HG02973 (cell line): ENCODE data around the gene IQCH.

Source experiments
- ATAC-seq: cut with Tn5 transposase; IDR thresholded peaks from one replicate; pipeline ENCODE4 v1.9.1; 2021; ENCODE audit warnings: moderate library complexity; ENCODE audit not compliant: unreplicated experiment

The IQCH gene

GRCh38 chr15:67521783-67522568 is 267.4 kb downstream of the IQCH start:
- peak; percentile 15 for ATAC-seq

- no peak for ATAC-seq
Observed at GRCh38 chr15:67523330-67523729, 268.7 kb downstream of the IQCH start.

- ATAC-seq = no peak
Observed at GRCh38 chr15:67524235-67524634, 269.6 kb downstream of the IQCH start.

GRCh38 chr15:67528513-67528912 is 273.9 kb downstream of the IQCH start:
- ATAC-seq = no peak

- no peak for ATAC-seq
Observed at GRCh38 chr15:67531379-67531914, 276.9 kb downstream of the IQCH start.

GRCh38 chr15:67533873-67534272 is 279.3 kb downstream of the IQCH start:
- ATAC-seq = no peak

GRCh38 chr15:67534360-67534759 is 279.8 kb downstream of the IQCH start:
- no peak for ATAC-seq

GRCh38 chr15:67537771-67538170 is 283.2 kb downstream of the IQCH start:
- ATAC-seq = no peak

- ATAC-seq = peak; percentile 38
Observed at GRCh38 chr15:67542420-67543347, 288.1 kb downstream of the IQCH start, which contains the start of gene MAP2K5. Gene MAP2K5 (plus strand): TSS chr15:67542703. CDS start chr15:67543336, 633 bp downstream.

GRCh38 chr15:67543348-67543718 is 288.7 kb downstream of the IQCH start:
- no peak for ATAC-seq

GRCh38 chr15:67544475-67544874 is 289.9 kb downstream of the IQCH start:
- ATAC-seq = no peak

GRCh38 chr15:67545864-67546263 is 291.3 kb downstream of the IQCH start:
- no peak for ATAC-seq

GRCh38 chr15:67547064-67547463 is 292.5 kb downstream of the IQCH start:
- no peak for ATAC-seq

GRCh38 chr15:67547836-67548235 is 293.2 kb downstream of the IQCH start:
- ATAC-seq = no peak

GRCh38 chr15:67548236-67548852 is 293.8 kb downstream of the IQCH start:
- no peak for ATAC-seq

GRCh38 chr15:67548862-67549651 is 294.5 kb downstream of the IQCH start:
- ATAC-seq = no peak

- no peak for ATAC-seq
Observed at GRCh38 chr15:67549736-67550135, 295.1 kb downstream of the IQCH start.

- no peak for ATAC-seq
Observed at GRCh38 chr15:67550522-67550921, 295.9 kb downstream of the IQCH start.

GRCh38 chr15:67551207-67551743 is 296.7 kb downstream of the IQCH start:
- no peak for ATAC-seq
